ENCODE measurements around the gene FBXO33.

DNA sequence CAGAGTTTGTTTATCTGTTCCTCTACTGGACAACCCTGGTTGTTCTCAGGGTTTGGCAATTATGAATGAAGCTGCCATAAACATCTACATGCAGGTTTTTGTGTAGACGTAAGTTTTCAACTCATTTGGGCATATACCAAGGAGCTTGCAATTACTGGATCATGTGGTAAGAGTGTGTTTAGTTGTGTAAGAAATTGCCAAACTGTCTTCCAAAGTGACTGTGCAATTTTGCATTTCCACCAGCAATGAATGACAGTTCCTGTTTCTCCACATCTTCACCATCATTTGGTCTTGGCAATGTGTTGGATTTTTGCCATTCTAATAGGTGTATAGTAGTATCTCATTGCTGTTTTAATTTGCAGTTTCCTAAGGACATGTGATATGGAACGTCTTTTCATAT, 39.8 kb upstream of the FBXO33 start:
- TF ChIP-seq, protein P1, sequence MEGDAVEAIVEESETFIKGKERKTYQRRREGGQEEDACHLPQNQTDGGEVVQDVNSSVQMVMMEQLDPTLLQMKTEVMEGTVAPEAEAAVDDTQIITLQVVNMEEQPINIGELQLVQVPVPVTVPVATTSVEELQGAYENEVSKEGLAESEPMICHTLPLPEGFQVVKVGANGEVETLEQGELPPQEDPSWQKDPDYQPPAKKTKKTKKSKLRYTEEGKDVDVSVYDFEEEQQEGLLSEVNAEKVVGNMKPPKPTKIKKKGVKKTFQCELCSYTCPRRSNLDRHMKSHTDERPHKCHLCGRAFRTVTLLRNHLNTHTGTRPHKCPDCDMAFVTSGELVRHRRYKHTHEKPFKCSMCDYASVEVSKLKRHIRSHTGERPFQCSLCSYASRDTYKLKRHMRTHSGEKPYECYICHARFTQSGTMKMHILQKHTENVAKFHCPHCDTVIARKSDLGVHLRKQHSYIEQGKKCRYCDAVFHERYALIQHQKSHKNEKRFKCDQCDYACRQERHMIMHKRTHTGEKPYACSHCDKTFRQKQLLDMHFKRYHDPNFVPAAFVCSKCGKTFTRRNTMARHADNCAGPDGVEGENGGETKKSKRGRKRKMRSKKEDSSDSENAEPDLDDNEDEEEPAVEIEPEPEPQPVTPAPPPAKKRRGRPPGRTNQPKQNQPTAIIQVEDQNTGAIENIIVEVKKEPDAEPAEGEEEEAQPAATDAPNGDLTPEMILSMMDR (IDR thresholded peaks at IDR 0.05): no peak
- no peak for TF ChIP-seq ZFX (IDR thresholded peaks at IDR 0.05; ENCODE audit: borderline replicate concordance)
